Upper lobe of right lung (tissue), 1 donor: ENCODE measurements around the gene IGFL3. TPM values are rescaled to one million over a fixed set of nuclear protein-coding genes. Genes with fewer than 3 reads are reported as not detected.

Source experiments
- ATAC-seq: fragments of 200-7000 bp; cut with Tn5 transposase; one replicate; pipeline ENCODE4 v1.9.1; 2020; ENCODE audit warnings: mild to moderate bottlenecking, moderate library complexity
- DNase-seq: peaks from one replicate; pipeline ENCODE4 v3.0.0-alpha.2; 2020
- H3K27ac ChIP-seq: fragments of 200-600 bp; one replicate; pipeline ENCODE4 v1.8.0; 2022
- H3K27me3 ChIP-seq: fragments of 200-600 bp; one replicate; pipeline ENCODE4 v1.8.0; 2022; ENCODE audit warnings: mild to moderate bottlenecking
- H3K36me3 ChIP-seq: fragments of 200-600 bp; one replicate; pipeline ENCODE4 v1.8.0; 2022
- H3K4me1 ChIP-seq: fragments of 200-600 bp; one replicate; pipeline ENCODE4 v1.8.0; 2022
- H3K4me3 ChIP-seq: fragments of 200-600 bp; one replicate; pipeline ENCODE4 v1.8.0; 2022; ENCODE audit warnings: mild to moderate bottlenecking
- H3K9me3 ChIP-seq: fragments of 200-600 bp; one replicate; pipeline ENCODE4 v1.8.0; 2022
- intact Hi-C: fragments of 100-400 bp; cut with DNase I; formaldehyde crosslinking; loops from one replicate; pipeline ENCODE4 v1.11.0; 2022
- total RNA-seq: library from RNA; stranded (reverse); fragmentation: NEBNext Ultra II Directional; extraction: Animal tissue kit (Norgen Biotek cat#: 25700); gene quantifications from one replicate; pipeline ENCODE4 v1.2.1, GENCODE V29; 2021
- TF ChIP-seq, protein P1 (sequence below): fragments of 200-600 bp; IDR thresholded peaks from one replicate; pipeline ENCODE4 v1.8.0; 2022; ENCODE audit warnings: antibody characterized with exemption
- donor health status: DM: no; HTN: yes; CAD: no; lungs with severe emphysema.

IGFL3 gene
- total RNA-seq, 1 donor from 2014 or later = not detected

DNA sequence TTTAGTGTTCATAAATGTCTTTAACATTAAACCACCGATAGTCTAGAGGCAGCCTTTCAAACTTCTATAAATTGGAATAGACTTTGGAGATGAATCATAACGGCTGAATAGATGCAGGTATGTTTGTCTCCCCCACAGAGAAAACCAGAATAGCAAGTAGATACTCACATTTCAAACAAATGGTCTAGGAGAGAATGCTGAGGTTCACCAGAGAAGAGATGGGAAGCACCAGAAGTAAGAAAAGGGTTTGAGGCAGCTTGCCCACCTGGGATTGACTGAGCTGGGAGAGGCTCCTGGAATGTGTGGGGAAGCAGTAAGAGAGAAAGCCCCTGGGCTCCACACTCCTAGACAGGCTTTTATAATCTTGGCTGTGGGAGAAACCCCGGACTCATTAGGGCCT lies 6.4 kb downstream of the IGFL3 start:
- Histone ChIP-seq H3K36me3 (no peaks in the 10 kb centered on the region), H3K9me3 (no peaks in the 10 kb centered on the region), H3K4me1 (no peaks in the 10 kb centered on the region), H3K27me3 (peaks cover 32% of the 10 kb centered on the region), H3K27ac (no peak overlapping the region), H3K4me3 (no peak overlapping the region)
- intact Hi-C loops = no loop called here
- DNase-seq (no peak), ATAC-seq (no peak)
- TF ChIP-seq, protein P1, sequence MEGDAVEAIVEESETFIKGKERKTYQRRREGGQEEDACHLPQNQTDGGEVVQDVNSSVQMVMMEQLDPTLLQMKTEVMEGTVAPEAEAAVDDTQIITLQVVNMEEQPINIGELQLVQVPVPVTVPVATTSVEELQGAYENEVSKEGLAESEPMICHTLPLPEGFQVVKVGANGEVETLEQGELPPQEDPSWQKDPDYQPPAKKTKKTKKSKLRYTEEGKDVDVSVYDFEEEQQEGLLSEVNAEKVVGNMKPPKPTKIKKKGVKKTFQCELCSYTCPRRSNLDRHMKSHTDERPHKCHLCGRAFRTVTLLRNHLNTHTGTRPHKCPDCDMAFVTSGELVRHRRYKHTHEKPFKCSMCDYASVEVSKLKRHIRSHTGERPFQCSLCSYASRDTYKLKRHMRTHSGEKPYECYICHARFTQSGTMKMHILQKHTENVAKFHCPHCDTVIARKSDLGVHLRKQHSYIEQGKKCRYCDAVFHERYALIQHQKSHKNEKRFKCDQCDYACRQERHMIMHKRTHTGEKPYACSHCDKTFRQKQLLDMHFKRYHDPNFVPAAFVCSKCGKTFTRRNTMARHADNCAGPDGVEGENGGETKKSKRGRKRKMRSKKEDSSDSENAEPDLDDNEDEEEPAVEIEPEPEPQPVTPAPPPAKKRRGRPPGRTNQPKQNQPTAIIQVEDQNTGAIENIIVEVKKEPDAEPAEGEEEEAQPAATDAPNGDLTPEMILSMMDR = no peak

GRCh38 chr19:46116121-46116520 lies 8.4 kb downstream of the IGFL3 start:
- ATAC-seq = no peak
- H3K27ac ChIP-seq = no peak overlapping the region

DNA sequence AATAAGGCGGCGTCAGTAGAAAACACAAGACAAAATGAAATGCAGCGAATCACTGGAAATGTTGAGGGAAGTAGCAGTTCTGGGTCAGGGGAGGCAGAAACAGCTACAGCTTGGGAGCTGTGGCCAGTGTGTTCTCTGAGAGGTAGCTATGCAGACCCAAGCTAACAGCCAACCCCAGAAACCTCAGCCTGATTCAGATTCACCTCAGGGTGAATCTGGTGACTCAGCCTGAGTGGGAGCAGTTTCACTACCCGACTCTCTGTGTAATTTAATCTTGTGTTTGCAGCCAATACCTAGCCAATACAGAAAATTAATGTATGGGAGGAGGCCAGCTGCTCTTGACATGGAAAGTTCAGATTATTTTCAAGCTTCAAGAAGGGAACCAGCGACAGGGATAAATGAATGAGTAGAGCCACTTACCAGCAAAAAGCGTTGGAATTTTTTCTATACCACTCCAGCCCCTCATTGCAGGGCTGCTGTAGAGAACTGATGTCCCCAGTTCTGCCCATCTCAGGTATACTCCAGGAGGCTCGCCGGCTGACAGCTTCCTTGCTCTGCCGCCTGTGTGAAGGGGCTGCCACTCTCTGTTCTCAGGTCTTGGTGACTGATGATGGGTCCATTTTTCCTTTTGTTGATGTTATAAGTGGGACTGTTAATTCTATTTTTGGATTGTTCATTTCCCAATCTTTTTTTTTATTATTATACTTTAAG lies 8.9 kb downstream of the IGFL3 start:
- H3K4me1 ChIP-seq = no peaks in the 10 kb centered on the region
- TF ChIP-seq, protein P1 = no peak
- peaks cover 22% of the 10 kb centered on the region for H3K27me3 ChIP-seq
- DNase-seq = no peak
- no peak for ATAC-seq
- no peaks in the 10 kb centered on the region for H3K36me3 ChIP-seq
- H3K27ac ChIP-seq = no peak overlapping the region
- no peak overlapping the region for H3K4me3 ChIP-seq
- intact Hi-C loops = no loop called here
- H3K9me3 ChIP-seq = no peaks in the 10 kb centered on the region

More at GRCh38 chr19:46116121-46116520, 8.4 kb downstream of the IGFL3 start:
- H3K4me3 ChIP-seq = no peak overlapping the region
- peaks cover 27% of the 10 kb centered on the region for H3K27me3 ChIP-seq
- DNase-seq = no peak
- no peaks in the 10 kb centered on the region for H3K9me3 ChIP-seq
- H3K36me3 ChIP-seq = no peaks in the 10 kb centered on the region
- intact Hi-C loops = no loop called here
- no peaks in the 10 kb centered on the region for H3K4me1 ChIP-seq
- TF ChIP-seq, protein P1 = no peak

GRCh38 chr19:46113726-46114125 lies 10.8 kb downstream of the IGFL3 start:
- ATAC-seq = no peak

DNA sequence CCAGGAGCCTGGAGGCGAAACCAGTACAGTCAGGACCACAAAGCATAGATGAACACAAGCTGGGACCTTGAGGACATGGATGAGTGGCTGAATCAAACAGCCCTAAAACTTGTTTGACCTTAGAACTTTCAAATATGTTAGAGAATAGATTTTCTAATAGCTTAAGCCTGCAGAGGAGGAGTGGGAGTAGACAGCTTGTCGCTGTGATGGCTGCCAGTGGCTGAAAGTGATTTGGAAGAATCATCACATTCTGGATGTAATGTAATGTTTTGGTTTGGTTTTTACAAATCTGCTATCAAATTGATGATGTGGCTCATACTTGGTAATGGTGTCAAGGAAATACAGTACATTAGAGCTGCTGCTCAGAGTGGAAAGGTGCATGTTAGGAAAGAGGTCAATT lies 12.0 kb downstream of the IGFL3 start:
- intact Hi-C loops = no loop called here
- H3K27me3 ChIP-seq = peaks cover 13% of the 10 kb centered on the region
- TF ChIP-seq, protein P1 = no peak

More at GRCh38 chr19:46113726-46114125, 10.8 kb downstream of the IGFL3 start:
- intact Hi-C loops = no loop called here
- no peaks in the 10 kb centered on the region for H3K4me1 ChIP-seq
- H3K36me3 ChIP-seq = no peaks in the 10 kb centered on the region
- H3K9me3 ChIP-seq = no peaks in the 10 kb centered on the region
- H3K4me3 ChIP-seq = no peak overlapping the region
- H3K27ac ChIP-seq = no peak overlapping the region
- peaks cover 13% of the 10 kb centered on the region for H3K27me3 ChIP-seq
- DNase-seq = no peak
- TF ChIP-seq, protein P1 = no peak

GRCh38 chr19:46111376-46111775 lies 13.1 kb downstream of the IGFL3 start:
- no peak overlapping the region for H3K27ac ChIP-seq
- H3K9me3 ChIP-seq = no peaks in the 10 kb centered on the region
- peaks cover 10% of the 10 kb centered on the region for H3K27me3 ChIP-seq
- H3K36me3 ChIP-seq = no peaks in the 10 kb centered on the region
- H3K4me3 ChIP-seq = no peak overlapping the region
- TF ChIP-seq, protein P1 = no peak
- intact Hi-C loops = no loop called here
- no peak for DNase-seq
- no peak for ATAC-seq
- H3K4me1 ChIP-seq = no peaks in the 10 kb centered on the region

More for the DNA sequence above, 12.0 kb downstream of the IGFL3 start:
- Histone ChIP-seq H3K9me3 (no peaks in the 10 kb centered on the region), H3K4me1 (no peaks in the 10 kb centered on the region), H3K4me3 (no peak overlapping the region), H3K36me3 (no peaks in the 10 kb centered on the region), H3K27ac (no peak overlapping the region)
- no peak for DNase-seq
- no peak for ATAC-seq
